Measurements from ENCODE around the gene TMEM259. TPM values are rescaled to one million over a fixed set of nuclear protein-coding genes. Genes with fewer than 3 reads are reported as not detected.

TMEM259 gene
- total RNA-seq, 1 donor from 2014 or later, result 31.7 TPM

- Histone ChIP-seq H3K4me2 (no peak overlapping the region), H4K20me1 (ENCODE audit: low read depth) (peaks cover 24% of the 10 kb centered on the region), H3F3A (ENCODE audit: low read depth) (peaks cover 15% of the 10 kb centered on the region), H3K27ac (no peak overlapping the region), H3K9me3 (ENCODE audit: low read depth) (no peaks in the 10 kb centered on the region), H3K79me2 (ENCODE audit: low read depth) (no peaks in the 10 kb centered on the region), H3K4me1 (peaks cover 4% of the 10 kb centered on the region), H3K27me3 (peaks cover 27% of the 10 kb centered on the region), H3K9ac (no peak overlapping the region), H3K4me3 (no peak overlapping the region), H2AFZ (replicated peaks) (no peak overlapping the region), H3K36me3 (no peaks in the 10 kb centered on the region)
- Mint-ChIP-seq H3K4me1 (peaks cover 4% of the 10 kb centered on the region), H3K9me3 (no peaks in the 10 kb centered on the region), H3K4me3 (peak overlapping the region; percentile 46), H3K36me3 (peaks cover 6% of the 10 kb centered on the region), H3K27ac (no peak overlapping the region), H3K27me3 (ENCODE audit: insufficient read depth, low read depth) (peaks cover 15% of the 10 kb centered on the region)
- no peak for DNase-seq (ENCODE audit: low spot score)
- TF ChIP-seq, protein P1, sequence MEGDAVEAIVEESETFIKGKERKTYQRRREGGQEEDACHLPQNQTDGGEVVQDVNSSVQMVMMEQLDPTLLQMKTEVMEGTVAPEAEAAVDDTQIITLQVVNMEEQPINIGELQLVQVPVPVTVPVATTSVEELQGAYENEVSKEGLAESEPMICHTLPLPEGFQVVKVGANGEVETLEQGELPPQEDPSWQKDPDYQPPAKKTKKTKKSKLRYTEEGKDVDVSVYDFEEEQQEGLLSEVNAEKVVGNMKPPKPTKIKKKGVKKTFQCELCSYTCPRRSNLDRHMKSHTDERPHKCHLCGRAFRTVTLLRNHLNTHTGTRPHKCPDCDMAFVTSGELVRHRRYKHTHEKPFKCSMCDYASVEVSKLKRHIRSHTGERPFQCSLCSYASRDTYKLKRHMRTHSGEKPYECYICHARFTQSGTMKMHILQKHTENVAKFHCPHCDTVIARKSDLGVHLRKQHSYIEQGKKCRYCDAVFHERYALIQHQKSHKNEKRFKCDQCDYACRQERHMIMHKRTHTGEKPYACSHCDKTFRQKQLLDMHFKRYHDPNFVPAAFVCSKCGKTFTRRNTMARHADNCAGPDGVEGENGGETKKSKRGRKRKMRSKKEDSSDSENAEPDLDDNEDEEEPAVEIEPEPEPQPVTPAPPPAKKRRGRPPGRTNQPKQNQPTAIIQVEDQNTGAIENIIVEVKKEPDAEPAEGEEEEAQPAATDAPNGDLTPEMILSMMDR (IDR thresholded peaks at IDR 0.05), result no peak
- TF ChIP-seq EZH2 (IDR thresholded peaks at IDR 0.05), result no peak
- TF ChIP-seq EZH2phosphoT487 (IDR thresholded peaks at IDR 0.05), result no peak
Observed at GRCh38 chr19:992670-993055, 28.3 kb downstream of the TMEM259 start.

GRCh38 chr19:991932-992669 lies 28.8 kb downstream of the TMEM259 start:
- no peak overlapping the region for H3K27ac Mint-ChIP-seq
- peaks cover 6% of the 10 kb centered on the region for H3K36me3 Mint-ChIP-seq
- peaks cover 21% of the 10 kb centered on the region for H3K27me3 ChIP-seq
- peaks cover 20% of the 10 kb centered on the region for H4K20me1 ChIP-seq (ENCODE audit: low read depth)
- H3K36me3 ChIP-seq, result no peaks in the 10 kb centered on the region
- no peaks in the 10 kb centered on the region for H3K79me2 ChIP-seq (ENCODE audit: low read depth)
- H3K4me1 Mint-ChIP-seq, result peaks cover 4% of the 10 kb centered on the region
- H3K27ac ChIP-seq, result no peak overlapping the region
- no peak overlapping the region for H2AFZ ChIP-seq (replicated peaks)
- no peak overlapping the region for H3K4me2 ChIP-seq
- no peak overlapping the region for H3K4me3 ChIP-seq
- H3K9me3 ChIP-seq (ENCODE audit: low read depth), result no peaks in the 10 kb centered on the region
- no peak for DNase-seq (ENCODE audit: low spot score)
- peaks cover 4% of the 10 kb centered on the region for H3K4me1 ChIP-seq
- no peaks in the 10 kb centered on the region for H3K9me3 Mint-ChIP-seq
- no peak for TF ChIP-seq EZH2phosphoT487 (IDR thresholded peaks at IDR 0.05)
- H3K9ac ChIP-seq, result no peak overlapping the region
- H3F3A ChIP-seq (ENCODE audit: low read depth), result peaks cover 15% of the 10 kb centered on the region
- H3K4me3 Mint-ChIP-seq, result no peak overlapping the region
- H3K27me3 Mint-ChIP-seq (ENCODE audit: insufficient read depth, low read depth), result peaks cover 11% of the 10 kb centered on the region

- H4K20me1 ChIP-seq (ENCODE audit: low read depth), result peaks cover 20% of the 10 kb centered on the region
- H3K27me3 ChIP-seq, result peaks cover 14% of the 10 kb centered on the region
- peaks cover 4% of the 10 kb centered on the region for H3K4me1 ChIP-seq
- Mint-ChIP-seq H3K4me1 (peaks cover under 1% of the 10 kb centered on the region), H3K27me3 (ENCODE audit: insufficient read depth, low read depth) (peaks cover 3% of the 10 kb centered on the region), H3K27ac (no peak overlapping the region), H3K9me3 (no peaks in the 10 kb centered on the region), H3K4me3 (no peak overlapping the region), H3K36me3 (peaks cover 11% of the 10 kb centered on the region)
- no peaks in the 10 kb centered on the region for H3K9me3 ChIP-seq (ENCODE audit: low read depth)
- H3K4me3 ChIP-seq, result no peak overlapping the region
- no peak overlapping the region for H3K4me2 ChIP-seq
- peak; percentile 28 for DNase-seq (ENCODE audit: low spot score)
- no peaks in the 10 kb centered on the region for H3K79me2 ChIP-seq (ENCODE audit: low read depth)
- H3K36me3 ChIP-seq, result no peaks in the 10 kb centered on the region
- H3K27ac ChIP-seq, result no peak overlapping the region
- H2AFZ ChIP-seq (replicated peaks), result no peak overlapping the region
- H3F3A ChIP-seq (ENCODE audit: low read depth), result peaks cover 15% of the 10 kb centered on the region
- H3K9ac ChIP-seq, result no peak overlapping the region
- TF ChIP-seq EZH2phosphoT487 (IDR thresholded peaks at IDR 0.05) (no peak), EZH2 (IDR thresholded peaks at IDR 0.05) (no peak)
- TF ChIP-seq, protein P1 (IDR thresholded peaks at IDR 0.05), result no peak
Observed at GRCh38 chr19:991174-991931, 29.6 kb downstream of the TMEM259 start.

Data from neural progenitor cell (in vitro differentiated cells).